Inflammatory macrophage (primary cell): ENCODE results near the gene RBFOX1.

Source experiments
- DNase-seq, 2 donors: peaks; one replicate each; pipeline ENCODE4 v3.0.0-alpha.2; 2020 to 2022

Gene RBFOX1

GRCh38 chr16:7613518-7613917 lies 280.9 kb downstream of the RBFOX1 start:
- DNase-seq, result no peak

DNA sequence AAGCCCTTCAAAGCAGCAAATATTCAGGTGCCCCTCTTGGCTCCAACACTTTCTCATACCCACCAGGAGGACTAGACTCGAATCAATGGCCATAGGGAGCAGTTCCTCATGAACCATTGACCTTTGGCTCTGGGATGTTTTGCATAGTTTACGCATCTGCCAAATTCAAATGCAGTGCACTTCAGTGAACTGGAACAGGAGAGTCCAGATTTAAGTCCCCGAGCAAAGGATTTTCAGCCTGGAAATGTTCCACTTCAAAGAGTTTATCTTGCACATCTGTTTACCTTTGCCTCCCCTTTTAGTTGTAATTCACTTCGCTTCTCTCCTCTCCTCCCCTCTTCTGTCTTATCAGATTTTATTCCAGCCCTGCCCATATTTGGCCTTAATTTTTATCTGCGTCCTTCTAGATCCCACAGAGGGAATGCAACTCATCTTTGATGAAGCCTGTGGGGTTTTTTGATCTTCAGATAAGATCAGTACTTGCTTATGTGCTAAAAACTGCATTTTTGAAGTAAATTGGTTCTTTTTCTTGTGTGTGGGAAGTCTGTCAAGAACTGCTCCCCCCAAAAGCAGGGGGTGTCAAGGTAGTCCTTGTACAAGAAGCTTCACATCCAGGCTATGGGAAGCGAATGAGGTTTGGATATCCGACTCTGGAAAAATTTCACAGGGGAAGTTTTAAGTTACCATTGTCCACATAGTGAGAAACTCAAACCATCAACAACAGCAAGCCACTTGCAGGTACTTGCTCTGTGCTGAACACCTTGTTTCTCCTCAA lies 281.6 kb downstream of the RBFOX1 start:
- no peak for DNase-seq

DNA sequence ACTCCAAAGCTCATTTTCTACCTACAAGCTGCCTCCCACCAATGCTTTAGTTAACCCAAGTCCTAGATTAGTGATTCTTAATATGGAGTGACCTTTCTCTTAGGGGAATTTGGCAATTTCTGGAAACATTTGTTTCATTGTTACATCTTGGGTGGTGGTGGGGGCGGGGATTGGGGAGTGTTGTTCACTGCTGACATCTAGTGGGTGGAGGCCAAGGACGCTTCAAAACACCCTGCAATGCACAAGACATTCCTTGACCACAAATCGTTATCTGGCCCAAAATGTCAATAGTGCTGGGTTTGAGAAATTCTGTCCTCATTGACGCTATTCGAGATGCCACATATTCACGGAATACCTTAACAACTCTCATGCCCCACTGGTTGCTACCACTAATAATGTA lies 282.9 kb downstream of the RBFOX1 start:
- no peak for DNase-seq

DNA sequence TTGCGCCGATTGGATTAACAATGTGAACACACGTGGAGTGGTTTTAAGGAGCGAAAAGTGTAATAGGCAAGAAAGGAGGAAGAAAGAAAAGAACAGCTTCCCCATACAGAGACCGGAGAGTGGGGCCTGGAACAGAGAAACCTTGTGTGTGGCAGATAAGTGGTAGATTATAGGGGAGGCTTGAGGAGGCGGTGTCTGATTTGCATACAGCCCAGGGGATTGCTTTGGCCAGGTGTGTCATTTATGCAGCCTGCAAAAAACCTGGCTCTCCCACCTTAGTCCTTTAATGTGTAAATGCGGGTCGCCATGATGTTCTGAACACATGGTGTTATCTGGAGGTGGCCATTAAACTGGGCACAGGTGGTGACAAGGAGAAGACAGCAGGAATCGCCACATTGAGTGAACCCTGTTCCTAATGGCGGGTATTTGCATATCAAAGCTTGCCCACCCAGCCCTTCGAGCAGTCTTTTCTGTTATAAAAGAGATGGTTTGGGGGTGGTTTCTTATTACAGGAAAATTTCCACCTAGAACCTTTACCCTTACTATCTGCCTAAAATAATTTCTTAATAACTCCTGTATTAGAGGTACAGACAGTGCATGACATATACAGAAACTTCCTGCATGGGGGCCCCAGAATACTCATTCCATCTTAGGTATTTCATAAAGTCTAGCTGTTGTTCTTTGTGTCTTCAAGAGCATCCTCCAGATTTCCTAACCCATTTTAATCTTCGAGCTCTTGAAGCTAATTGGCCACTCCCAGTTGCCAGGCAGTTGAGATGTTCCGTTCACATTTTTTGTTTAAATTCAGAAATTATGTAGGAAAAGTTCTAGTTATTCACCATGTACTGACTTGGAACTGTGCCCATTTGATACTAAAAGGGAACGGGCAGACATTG lies 292.5 kb downstream of the RBFOX1 start:
- DNase-seq, result no peak

- no peak for DNase-seq
Measured at GRCh38 chr16:7628981-7629380, 296.3 kb downstream of the RBFOX1 start.

DNA sequence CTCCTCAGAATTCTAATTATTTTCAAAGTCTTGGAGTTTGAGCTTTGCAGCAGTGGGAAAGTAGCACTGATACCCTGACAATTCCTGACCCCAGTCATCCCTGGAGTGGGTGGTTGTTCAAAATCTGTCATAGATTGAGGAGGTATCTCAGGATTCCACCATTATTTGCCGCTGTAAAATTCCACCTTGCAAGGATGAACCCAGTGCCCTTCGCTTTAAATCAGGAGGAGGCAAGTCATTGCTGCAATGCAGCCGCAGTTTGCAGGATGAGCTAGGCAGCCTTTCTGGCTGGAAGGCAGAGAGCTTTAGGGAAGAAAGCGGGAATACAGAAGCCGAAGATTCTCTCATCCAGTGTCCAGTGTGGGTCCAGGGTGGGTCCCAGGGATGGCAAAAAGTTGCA lies 296.9 kb downstream of the RBFOX1 start:
- no peak for DNase-seq

- no peak for DNase-seq
Measured at GRCh38 chr16:7637446-7637845, 304.8 kb downstream of the RBFOX1 start.

- DNase-seq, result no peak
Measured at GRCh38 chr16:7638306-7638705, 305.7 kb downstream of the RBFOX1 start.

DNA sequence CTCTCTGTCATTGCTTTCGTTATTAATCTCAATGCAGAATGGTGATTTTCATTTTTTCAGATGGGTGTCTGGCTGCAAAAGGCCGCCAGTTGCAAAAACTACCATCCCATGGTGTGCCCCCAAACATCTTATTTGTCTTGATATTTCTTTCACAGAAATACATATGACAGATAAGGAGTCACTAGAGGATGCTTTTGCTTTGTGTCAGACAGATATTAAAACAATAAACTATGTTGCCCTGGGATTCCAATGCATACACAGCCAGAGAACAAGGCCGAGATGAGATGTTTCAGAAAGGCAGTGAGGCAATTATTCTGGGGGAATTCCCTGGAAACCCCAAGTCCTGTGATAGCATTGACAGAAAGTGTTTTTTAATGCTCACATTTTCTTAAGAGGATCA lies 307.7 kb downstream of the RBFOX1 start:
- DNase-seq, result no peak

- no peak for DNase-seq
Measured at GRCh38 chr16:7644176-7644575, 311.5 kb downstream of the RBFOX1 start.

- no peak for DNase-seq
Measured at GRCh38 chr16:7644811-7645210, 312.2 kb downstream of the RBFOX1 start.

DNA sequence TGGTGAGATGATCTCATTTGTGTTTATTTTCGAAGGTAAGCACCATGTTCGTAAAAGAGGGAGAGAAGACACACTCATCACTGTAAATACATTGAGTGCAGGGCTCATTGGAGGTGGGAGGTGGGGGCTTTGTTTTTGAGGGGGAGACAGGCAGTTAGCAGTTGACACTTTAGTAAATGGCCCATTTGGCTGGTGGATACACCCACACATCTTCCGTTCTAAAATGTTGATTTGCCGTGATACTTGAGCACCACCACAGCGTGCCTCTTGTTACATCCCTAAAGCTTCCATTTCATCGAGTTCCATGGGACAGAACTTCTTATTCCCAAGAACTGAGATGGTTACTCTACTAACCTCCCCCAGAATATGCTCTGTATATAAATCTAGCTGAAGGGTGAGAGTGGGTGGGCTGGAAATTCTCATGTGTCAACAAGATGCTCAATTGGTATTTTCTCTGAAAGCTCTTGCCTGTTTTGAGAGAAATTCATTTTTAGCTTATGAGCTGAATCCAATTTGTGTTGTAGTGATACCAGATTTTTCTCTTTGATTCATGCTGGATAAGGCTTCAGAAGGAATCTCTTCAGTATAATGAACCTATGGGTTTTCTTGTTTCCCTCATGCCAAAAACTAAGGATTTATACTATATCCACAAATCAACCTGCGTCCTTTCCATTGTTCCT lies 314.3 kb downstream of the RBFOX1 start:
- DNase-seq, result no peak

DNA sequence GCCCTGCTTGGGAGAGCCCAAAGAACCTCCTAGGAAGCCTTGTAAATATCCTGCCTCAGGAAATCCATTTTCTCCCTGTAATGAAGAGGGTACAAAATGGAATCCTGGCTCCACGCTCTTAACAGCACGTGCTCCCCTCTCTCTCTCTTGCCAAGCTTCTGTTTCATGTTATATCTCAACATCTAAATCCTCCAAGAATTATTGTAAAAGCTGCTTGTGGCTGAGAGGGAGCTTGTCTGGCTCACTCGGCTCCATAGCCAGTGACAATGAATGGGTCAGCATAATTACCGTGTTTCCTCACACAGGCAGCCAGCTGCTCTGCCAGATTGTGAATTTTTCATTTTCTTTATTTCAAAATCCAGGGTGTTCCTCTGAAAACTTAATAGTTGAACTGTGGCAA lies 317.8 kb downstream of the RBFOX1 start:
- DNase-seq, result no peak

DNA sequence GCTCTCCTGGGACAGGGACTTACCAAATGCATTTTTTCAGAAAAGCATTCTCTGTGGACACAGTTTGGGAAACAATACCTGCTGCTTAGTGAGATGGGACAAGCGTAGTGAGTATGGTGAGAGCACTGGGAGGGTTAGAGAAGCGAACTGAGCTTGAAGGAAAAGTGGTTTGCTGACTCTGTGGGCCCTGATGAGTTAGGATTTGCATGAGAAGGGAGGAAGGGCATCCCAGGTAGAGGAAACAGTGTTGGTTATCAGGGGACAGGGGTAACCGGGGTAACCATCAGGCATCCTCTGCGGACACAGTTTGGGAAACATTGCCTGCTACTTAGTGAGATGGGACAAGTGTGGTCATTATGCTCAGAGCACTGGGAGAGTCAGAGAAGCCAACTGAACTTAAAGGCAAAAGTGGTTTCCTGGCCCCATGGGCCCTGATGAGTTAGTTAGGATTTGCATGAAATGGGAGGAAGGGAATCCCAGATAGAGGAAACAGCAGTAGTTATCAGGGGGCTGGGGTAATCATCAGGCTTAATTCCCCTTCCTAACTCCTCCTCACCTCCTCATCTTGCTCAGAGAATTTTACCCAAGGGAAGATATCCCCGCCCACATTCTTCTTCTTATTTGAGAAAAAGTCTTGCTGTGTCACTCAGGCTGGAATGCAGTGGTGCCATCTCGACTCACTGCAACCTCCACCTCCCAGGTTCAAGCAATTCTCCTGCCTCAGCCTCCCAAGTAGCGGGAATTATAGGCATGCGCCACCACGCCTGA lies 319.3 kb downstream of the RBFOX1 start:
- no peak for DNase-seq

GRCh38 chr16:7653746-7654461 lies 321.3 kb downstream of the RBFOX1 start:
- no peak for DNase-seq

GRCh38 chr16:7675628-7676027 lies 343.0 kb downstream of the RBFOX1 start:
- no peak for DNase-seq

DNA sequence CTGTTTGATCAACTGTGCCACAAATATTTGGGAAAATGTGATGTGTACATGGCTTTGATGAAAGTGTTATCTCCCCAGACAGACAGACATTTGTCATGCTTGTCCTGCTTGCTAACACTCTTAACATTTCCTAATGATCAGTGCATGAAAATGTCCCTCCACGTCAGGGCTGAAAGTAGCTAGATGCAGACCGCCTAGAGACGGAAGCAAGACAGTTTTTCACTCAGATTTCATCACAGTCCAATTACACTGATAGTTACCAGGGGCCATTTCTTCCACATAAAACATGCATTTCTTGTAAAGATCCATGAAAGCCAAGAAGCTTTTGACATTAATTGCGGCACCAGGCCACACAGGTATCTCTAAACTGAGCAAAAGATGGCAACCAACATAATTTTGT lies 347.7 kb downstream of the RBFOX1 start:
- DNase-seq, result no peak

DNA sequence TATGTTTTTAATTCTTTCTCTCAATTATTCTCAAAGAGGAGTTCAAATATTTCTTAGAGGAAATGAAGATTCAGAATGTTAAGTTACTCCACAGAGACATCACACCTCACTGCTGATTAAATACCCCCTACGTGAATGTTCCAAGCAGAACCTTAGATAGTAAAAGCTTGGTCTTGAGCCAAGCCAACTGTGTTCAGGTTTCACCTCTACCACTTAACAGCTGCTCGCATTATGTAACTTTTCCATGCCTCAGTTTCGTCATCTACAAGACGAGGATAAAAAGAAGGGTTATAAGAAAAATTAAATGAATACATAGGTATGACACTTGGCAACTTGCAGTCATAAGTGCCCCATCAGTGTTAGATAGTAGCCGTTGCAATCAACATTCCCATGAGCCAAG lies 356.2 kb downstream of the RBFOX1 start:
- no peak for DNase-seq

DNA sequence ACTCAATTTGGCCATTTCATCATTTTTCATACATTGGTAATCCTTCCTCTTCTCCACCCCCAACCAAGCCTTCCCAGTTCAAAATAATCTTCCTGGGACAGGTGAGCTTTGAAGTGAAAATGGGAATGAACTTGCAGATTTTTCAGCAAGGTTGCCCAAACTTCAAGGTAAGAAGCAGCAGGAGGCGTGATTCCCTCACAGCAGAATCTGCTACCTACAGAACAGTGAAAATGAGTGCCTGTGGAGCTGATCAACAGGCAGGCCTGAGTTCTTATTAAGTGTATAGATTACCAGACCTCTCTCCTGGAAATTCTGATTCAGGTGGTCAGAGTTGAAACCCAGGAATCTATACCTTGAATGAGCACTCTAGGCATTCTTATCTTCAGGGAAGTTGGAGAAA lies 356.6 kb downstream of the RBFOX1 start:
- DNase-seq, result no peak

- DNase-seq, result no peak
Measured at GRCh38 chr16:7691533-7691932, 358.9 kb downstream of the RBFOX1 start.

DNA sequence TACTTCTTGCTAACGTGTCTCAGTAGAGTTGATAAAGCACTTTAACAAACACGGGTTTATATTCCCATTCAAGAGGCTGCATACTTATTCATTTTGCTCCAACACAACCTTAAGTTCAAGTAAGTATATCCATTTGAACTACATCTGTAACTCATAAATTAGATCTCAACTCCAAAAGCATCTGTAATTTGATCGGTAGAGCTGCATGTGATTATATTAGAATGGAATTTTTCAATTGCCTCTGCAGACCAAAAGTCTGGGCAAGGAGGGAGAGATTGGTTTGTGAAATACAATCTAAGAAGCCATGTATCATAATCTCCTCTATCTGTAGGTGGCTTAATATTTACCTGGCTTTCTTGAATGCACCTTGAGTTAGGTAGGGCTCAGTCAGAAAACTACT lies 371.0 kb downstream of the RBFOX1 start:
- DNase-seq, result no peak

DNA sequence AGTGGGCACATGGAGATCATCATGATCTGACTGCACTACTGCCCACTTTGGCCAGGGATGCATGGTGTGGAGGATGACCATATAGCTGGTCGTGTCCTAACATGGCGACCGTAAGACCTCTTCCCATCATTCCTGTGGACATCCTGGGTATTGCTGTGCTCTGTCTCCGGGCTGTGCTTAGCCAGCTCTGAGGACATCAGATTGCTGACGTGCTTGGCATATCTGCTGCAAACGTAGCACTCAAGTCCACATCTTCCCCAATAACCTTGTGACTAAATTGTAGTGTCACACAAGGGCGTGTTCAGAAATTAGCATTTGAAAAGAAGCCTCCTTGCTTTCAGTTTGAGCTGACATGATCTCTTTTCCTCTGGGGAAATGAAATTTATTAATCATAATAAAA lies 373.2 kb downstream of the RBFOX1 start:
- no peak for DNase-seq
